Stimulated activated CD8-positive, alpha-beta memory T cell treated with anti-CD3 and anti-CD28 coated beads, Interleukin-12 subunit alpha, Interleukin-12 subunit beta, amount 100 ng/mL, for 4 hours (primary cell): ENCODE data around the gene RPL9.
"Not testable (repeated sequence)": the region's sequence is repeated elsewhere in the genome, so short reads cannot be mapped to it uniquely, and the experiment has no call there.

Source experiments
- DNase-seq: peaks from one replicate; pipeline ENCODE4 v3.0.0-alpha.2; 2020; ENCODE audit warnings: low read depth

Gene RPL9

GRCh38 chr4:39458505-39459300 lies at the start of gene RPL9, which contains the start of gene LIAS:
Gene RPL9 (minus strand): TSS chr4:39458922. CDS start chr4:39458439, 483 bp downstream.
Gene LIAS (plus strand): TSS chr4:39459056. CDS start chr4:39459118, 62 bp downstream.
- DNase-seq: peak; percentile 85

GRCh38 chr4:39505581-39505980 lies 46.9 kb upstream of the RPL9 start:
- no peak for DNase-seq

GRCh38 chr4:39504538-39504937 lies 45.8 kb upstream of the RPL9 start:
- no peak for DNase-seq

- DNase-seq: not testable (repeated sequence)
Measured at GRCh38 chr4:39502664-39503035, 43.9 kb upstream of the RPL9 start.

GRCh38 chr4:39502019-39502663 lies 43.4 kb upstream of the RPL9 start:
- DNase-seq: no peak

GRCh38 chr4:39498727-39499020 lies 40.0 kb upstream of the RPL9 start:
- DNase-seq: no peak

- no peak for DNase-seq
Measured at GRCh38 chr4:39497909-39498726, 39.4 kb upstream of the RPL9 start.

- no peak for DNase-seq
Measured at GRCh38 chr4:39495446-39496213, 36.9 kb upstream of the RPL9 start.

GRCh38 chr4:39494354-39494753 lies 35.6 kb upstream of the RPL9 start:
- no peak for DNase-seq

- no peak for DNase-seq
Measured at GRCh38 chr4:39490322-39490721, 31.6 kb upstream of the RPL9 start.

- no peak for DNase-seq
Measured at GRCh38 chr4:39486221-39486804, 27.6 kb upstream of the RPL9 start.

- DNase-seq: no peak
Measured at GRCh38 chr4:39484582-39485272, 26.0 kb upstream of the RPL9 start.

- no peak for DNase-seq
Measured at GRCh38 chr4:39480902-39481695, 22.4 kb upstream of the RPL9 start.

- DNase-seq: no peak
Measured at GRCh38 chr4:39480251-39480650, 21.5 kb upstream of the RPL9 start.

GRCh38 chr4:39476187-39476895 lies 17.6 kb upstream of the RPL9 start:
- no peak for DNase-seq

- DNase-seq: no peak
Measured at GRCh38 chr4:39472396-39472795, 13.7 kb upstream of the RPL9 start.

- DNase-seq: no peak
Measured at GRCh38 chr4:39470402-39470801, 11.7 kb upstream of the RPL9 start.

- no peak for DNase-seq
Measured at GRCh38 chr4:39469429-39470077, 10.8 kb upstream of the RPL9 start.

- DNase-seq: no peak
Measured at GRCh38 chr4:39467464-39467863, 8.7 kb upstream of the RPL9 start.
